ENCODE measurements around the gene DNAH9.

Gene DNAH9

GRCh38 chr17:11598274-11599221 is at the start of gene DNAH9:
Gene DNAH9 (plus strand): TSS chr17:11598470. CDS start chr17:11598499, 29 bp downstream.
- DNase-seq, result no peak

- DNase-seq, result no peak
Measured at GRCh38 chr17:11550431-11550830, 47.8 kb upstream of the DNAH9 start.

GRCh38 chr17:11551442-11551841 is 46.8 kb upstream of the DNAH9 start:
- no peak for DNase-seq

GRCh38 chr17:11553135-11553534 is 45.1 kb upstream of the DNAH9 start:
- DNase-seq, result no peak

GRCh38 chr17:11554042-11554441 is 44.2 kb upstream of the DNAH9 start:
- no peak for DNase-seq

- no peak for DNase-seq
Measured at GRCh38 chr17:11554542-11554941, 43.7 kb upstream of the DNAH9 start.

GRCh38 chr17:11555530-11555929 is 42.7 kb upstream of the DNAH9 start:
- DNase-seq, result no peak

GRCh38 chr17:11557727-11558452 is 40.4 kb upstream of the DNAH9 start:
- no peak for DNase-seq

- DNase-seq, result no peak
Measured at GRCh38 chr17:11558681-11559234, 39.5 kb upstream of the DNAH9 start.

GRCh38 chr17:11559601-11560000 is 38.7 kb upstream of the DNAH9 start:
- DNase-seq, result no peak

- DNase-seq, result no peak
Measured at GRCh38 chr17:11561281-11561680, 37.0 kb upstream of the DNAH9 start.

GRCh38 chr17:11561702-11562101 is 36.6 kb upstream of the DNAH9 start:
- no peak for DNase-seq

GRCh38 chr17:11564589-11565380 is 33.5 kb upstream of the DNAH9 start:
- DNase-seq, result no peak

GRCh38 chr17:11565591-11565990 is 32.7 kb upstream of the DNAH9 start:
- DNase-seq, result no peak

- DNase-seq, result no peak
Measured at GRCh38 chr17:11578998-11579397, 19.3 kb upstream of the DNAH9 start.

- DNase-seq, result no peak
Measured at GRCh38 chr17:11580677-11581076, 17.6 kb upstream of the DNAH9 start.

GRCh38 chr17:11582217-11582616 is 16.1 kb upstream of the DNAH9 start:
- no peak for DNase-seq

GRCh38 chr17:11583306-11583992 is 14.8 kb upstream of the DNAH9 start:
- no peak for DNase-seq

- DNase-seq, result no peak
Measured at GRCh38 chr17:11589716-11590115, 8.6 kb upstream of the DNAH9 start.

GRCh38 chr17:11601661-11602060 is 3.4 kb downstream of the DNAH9 start:
- DNase-seq, result no peak

GRCh38 chr17:11608396-11608795 is 10.1 kb downstream of the DNAH9 start:
- no peak for DNase-seq

- no peak for DNase-seq
Measured at GRCh38 chr17:11610999-11611566, 12.8 kb downstream of the DNAH9 start.

All from inflammatory macrophage treated with lipopolysaccharide for 1 hour (primary cell).